GM19468 (cell line): ENCODE data around the gene MFAP4.

Experiments
- ATAC-seq: cut with Tn5 transposase; IDR thresholded peaks from one replicate; pipeline ENCODE4 v1.9.1; 2021; ENCODE audit warnings: mild to moderate bottlenecking, moderate library complexity, moderate number of reproducible peaks; ENCODE audit not compliant: unreplicated experiment; ENCODE audit errors: extremely low read depth

Gene MFAP4

GRCh38 chr17:19386974-19387920 is at the start of gene MFAP4:
Gene MFAP4 (minus strand): TSS chr17:19387190. CDS start chr17:19387155, 35 bp downstream.
- no peak for ATAC-seq

- ATAC-seq: no peak
These were observed 46.8 kb upstream of the MFAP4 start for GRCh38 chr17:19433727-19434340.

- ATAC-seq: no peak
These were observed 46.3 kb upstream of the MFAP4 start for GRCh38 chr17:19433255-19433654.

- no peak for ATAC-seq
These were observed 44.7 kb upstream of the MFAP4 start for GRCh38 chr17:19431691-19432090.

GRCh38 chr17:19426631-19427030 is 39.6 kb upstream of the MFAP4 start:
- no peak for ATAC-seq

GRCh38 chr17:19424934-19425868 is 38.2 kb upstream of the MFAP4 start:
- ATAC-seq: no peak

GRCh38 chr17:19421926-19422325 is 34.9 kb upstream of the MFAP4 start:
- ATAC-seq: no peak

- no peak for ATAC-seq
These were observed 34.2 kb upstream of the MFAP4 start for GRCh38 chr17:19421219-19421618.

- ATAC-seq: no peak
These were observed 31.4 kb upstream of the MFAP4 start for GRCh38 chr17:19418251-19418992.

- no peak for ATAC-seq
These were observed 30.6 kb upstream of the MFAP4 start for GRCh38 chr17:19417611-19418010.

- ATAC-seq: no peak
These were observed 29.1 kb upstream of the MFAP4 start for GRCh38 chr17:19415806-19416775.

GRCh38 chr17:19415311-19415710 is 28.3 kb upstream of the MFAP4 start:
- ATAC-seq: no peak

GRCh38 chr17:19414396-19415280 is 27.6 kb upstream of the MFAP4 start:
- no peak for ATAC-seq

- no peak for ATAC-seq
These were observed 26.8 kb upstream of the MFAP4 start for GRCh38 chr17:19413761-19414160.

GRCh38 chr17:19412984-19413383 is 26.0 kb upstream of the MFAP4 start:
- no peak for ATAC-seq

- no peak for ATAC-seq
These were observed 25.5 kb upstream of the MFAP4 start for GRCh38 chr17:19412510-19412909.

- ATAC-seq: no peak
These were observed 24.6 kb upstream of the MFAP4 start for GRCh38 chr17:19411631-19412030.
